Prostate gland (tissue), 2 donors: ENCODE data around the gene ENTREP1. TPM values are rescaled to one million over a fixed set of nuclear protein-coding genes. Genes with fewer than 3 reads are reported as not detected.

ENCODE experiments used
- DNase-seq: peaks from one replicate; pipeline ENCODE4 v3.0.0-alpha.2; 2019; ENCODE audit warnings: low spot score
- H3K27ac ChIP-seq, 2 donors: fragments of 200-600 bp; sonication (generic); 2 replicates each; pipeline ENCODE4 v1.5.1; 2017 to 2019
- H3K27me3 ChIP-seq: fragments of 200-600 bp; sonication (generic); replicated peaks from 2 replicates; pipeline ENCODE4 v1.5.1; 2019; ENCODE audit not compliant: insufficient read depth
- H3K36me3 ChIP-seq, 2 donors: fragments of 200-600 bp; sonication (generic); 1 replicate in 1 of 2; 2 replicates in 1 of 2; pipeline versions ENCODE4 v1.5.1 to v1.8.1; 2017 to 2019
- H3K4me1 ChIP-seq: fragments of 200-600 bp; sonication (generic); replicated peaks from 2 replicates; pipeline ENCODE4 v1.5.1; 2019
- H3K4me3 ChIP-seq, 2 donors: fragments of 200-600 bp; sonication (generic); 2 replicates each; pipeline ENCODE4 v1.5.1; 2017 to 2019
- H3K9me3 ChIP-seq: fragments of 200-600 bp; sonication (generic); 2 replicates; pipeline ENCODE4 v1.5.1; 2017
- CTCF ChIP-seq, 4 experiments: fragments of 200-600 bp in 2 of 4; fragments of 450-650 bp in 2 of 4; sonication (generic) in 2 of 4; IDR thresholded peaks; 1 replicate in 3 of 4; 2 replicates in 1 of 4; pipeline ENCODE4 v1.5.1; 2016 to 2019; ENCODE audit warnings: antibody characterized with exemption in 4 of 4, mild to moderate bottlenecking in 2 of 4, moderate library complexity in 2 of 4
- POLR2A ChIP-seq: fragments of 450-650 bp; IDR thresholded peaks from one replicate; pipeline ENCODE4 v1.6.1; 2016; ENCODE audit warnings: antibody characterized with exemption, mild to moderate bottlenecking
- POLR2AphosphoS5 ChIP-seq: sonication (generic); formaldehyde crosslinking; IDR thresholded peaks from one replicate; pipeline ENCODE4 v1.6.1; 2017; ENCODE audit warnings: antibody characterized with exemption
- WGBS: methylation state at CpG from one replicate; pipeline ENCODE4 v1.1.5; 2018; 5-methylcytosine and 5-hydroxymethylcytosine counted together
- intact Hi-C: fragments of 100-400 bp; cut with DNase I; formaldehyde crosslinking; loops from one replicate; pipeline ENCODE4 v1.14.2; 2022
- total RNA-seq, 2 donors: library from RNA; depleted of rRNA; stranded (reverse); fragments of >200 nt; gene quantifications; one replicate each; pipeline ENCODE4 v1.1.0, GENCODE V29; 2016

ENTREP1 gene
- total RNA-seq = 10 to 100 TPM; 10.2 to 32.8 TPM

- H3K9me3 ChIP-seq = no peaks in the 10 kb centered on the region
- H3K27ac ChIP-seq = peak within 1 kb of the TSS; percentile 82 to 88
- intact Hi-C loops = no loop called here
- peaks cover 4% of the 10 kb centered on the region for H3K4me1 ChIP-seq
- H3K36me3 ChIP-seq = no peaks in the 10 kb centered on the region
- no peaks in the 10 kb centered on the region for H3K27me3 ChIP-seq
- peak; percentile 78 for DNase-seq
- H3K4me3 ChIP-seq = peak within 1 kb of the TSS; percentile 40 to 52
- WGBS = under 1% methylated on average over 23 of the region's 81 CpGs
- TF ChIP-seq POLR2A = peak; percentile 84
- TF ChIP-seq CTCF (IDR thresholded peaks at IDR 0.05) = peak in 2 of 4 experiments; percentile 54 to 60
- peak; percentile 31 for TF ChIP-seq POLR2AphosphoS5
Measured at GRCh38 chr9:69324549-69325401, at the start of gene ENTREP1. ENTREP1 (plus strand) TSS chr9:69325215; CDS start chr9:69325310, 95 bp downstream.

DNA sequence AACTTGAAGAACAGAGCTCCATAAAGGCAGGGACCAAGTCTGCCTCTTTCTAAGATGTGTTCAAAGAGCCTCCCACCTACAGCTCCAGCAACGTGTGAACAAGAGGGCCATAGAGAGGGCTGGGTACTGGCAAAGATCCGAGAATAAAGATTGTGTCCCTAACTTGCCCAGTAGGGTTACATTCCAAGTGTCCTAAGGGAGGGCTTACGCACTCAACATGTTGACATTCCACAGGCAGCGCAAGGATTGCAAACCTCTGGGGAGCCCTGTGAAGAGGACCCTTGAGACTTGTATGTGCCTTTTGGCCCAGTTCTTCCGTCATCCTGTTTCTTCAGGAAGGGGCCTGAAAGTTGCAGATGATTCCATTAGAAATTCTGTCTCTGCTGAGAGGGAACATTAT, 48.2 kb upstream of the ENTREP1 start:
- WGBS = 71% methylated on average over 5 of the region's 5 CpGs

DNA sequence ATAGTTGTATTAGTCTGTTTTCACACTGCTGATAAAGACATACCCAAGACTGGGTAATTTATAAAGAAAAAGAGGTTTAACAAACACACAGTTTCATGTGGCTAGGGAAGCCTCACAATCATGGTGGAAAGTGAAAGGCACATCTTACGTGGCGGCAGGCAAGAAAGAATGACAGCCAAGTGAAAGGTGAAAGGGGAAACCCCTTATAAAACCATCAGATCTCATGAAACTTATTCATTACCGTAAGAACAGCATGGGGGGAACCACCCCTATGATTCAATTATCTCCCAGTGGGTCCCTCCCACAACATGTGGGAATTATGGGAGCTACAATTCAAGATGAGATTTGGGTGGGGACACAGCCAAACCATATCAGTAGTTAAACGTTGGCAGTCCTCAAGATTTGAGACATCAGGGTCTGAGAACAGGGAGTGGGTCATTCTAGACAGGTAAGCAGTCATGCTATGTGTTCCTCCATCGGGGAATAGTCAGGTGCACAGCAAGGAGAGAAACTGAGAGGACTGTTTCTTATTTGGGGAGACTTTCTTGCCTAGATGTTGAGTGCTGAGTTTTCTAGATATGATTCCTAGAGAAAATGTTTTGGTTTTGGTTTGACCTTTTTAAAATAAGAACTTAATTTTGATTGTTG, 45.8 kb upstream of the ENTREP1 start:
- DNase-seq = no peak
- WGBS = 85% methylated on average over 5 of the region's 5 CpGs
- Histone ChIP-seq H3K9me3 (no peaks in the 10 kb centered on the region), H3K4me1 (no peaks in the 10 kb centered on the region), H3K36me3 (no peaks in the 10 kb centered on the region), H3K27me3 (no peaks in the 10 kb centered on the region), H3K4me3 (no peak overlapping the region), H3K27ac (no peak overlapping the region)
- intact Hi-C loops = no loop called here
- TF ChIP-seq POLR2AphosphoS5 (no peak), POLR2A (no peak), CTCF (IDR thresholded peaks at IDR 0.05) (no peak)

More for the DNA sequence above, 48.2 kb upstream of the ENTREP1 start:
- TF ChIP-seq CTCF (IDR thresholded peaks at IDR 0.05) = no peak
- no peak for TF ChIP-seq POLR2AphosphoS5
- no peak for TF ChIP-seq POLR2A
- Histone ChIP-seq H3K27ac (no peak overlapping the region), H3K4me1 (no peaks in the 10 kb centered on the region), H3K4me3 (no peak overlapping the region), H3K27me3 (no peaks in the 10 kb centered on the region), H3K9me3 (no peaks in the 10 kb centered on the region), H3K36me3 (no peaks in the 10 kb centered on the region)
- DNase-seq = no peak
- intact Hi-C loops = no loop called here

- DNase-seq = no peak
- H3K9me3 ChIP-seq = no peaks in the 10 kb centered on the region
- no peak overlapping the region for H3K27ac ChIP-seq
- no peak overlapping the region for H3K4me3 ChIP-seq
- 48% methylated on average over 3 of the region's 3 CpGs for WGBS
- no peaks in the 10 kb centered on the region for H3K36me3 ChIP-seq
- H3K4me1 ChIP-seq = no peaks in the 10 kb centered on the region
- intact Hi-C loops = no loop called here
- H3K27me3 ChIP-seq = no peaks in the 10 kb centered on the region
- no peak for TF ChIP-seq CTCF (IDR thresholded peaks at IDR 0.05)
- TF ChIP-seq POLR2AphosphoS5 = no peak
- no peak for TF ChIP-seq POLR2A
Measured at GRCh38 chr9:69279733-69280132, 45.3 kb upstream of the ENTREP1 start.
